HG02571 (cell line): ENCODE measurements around the gene TENM4.

Experiments
- ATAC-seq: cut with Tn5 transposase; IDR thresholded peaks from one replicate; pipeline ENCODE4 v1.9.1; 2021; ENCODE audit warnings: mild to moderate bottlenecking, moderate library complexity; ENCODE audit not compliant: unreplicated experiment

Gene TENM4

GRCh38 chr11:79440571-79441460 is at the start of gene TENM4:
Gene TENM4 (minus strand): TSS chr11:79441030. CDS start chr11:79069944, 371,086 bp downstream.
- no peak for ATAC-seq

GRCh38 chr11:79488286-79488685 is 47.5 kb upstream of the TENM4 start:
- ATAC-seq: no peak

DNA sequence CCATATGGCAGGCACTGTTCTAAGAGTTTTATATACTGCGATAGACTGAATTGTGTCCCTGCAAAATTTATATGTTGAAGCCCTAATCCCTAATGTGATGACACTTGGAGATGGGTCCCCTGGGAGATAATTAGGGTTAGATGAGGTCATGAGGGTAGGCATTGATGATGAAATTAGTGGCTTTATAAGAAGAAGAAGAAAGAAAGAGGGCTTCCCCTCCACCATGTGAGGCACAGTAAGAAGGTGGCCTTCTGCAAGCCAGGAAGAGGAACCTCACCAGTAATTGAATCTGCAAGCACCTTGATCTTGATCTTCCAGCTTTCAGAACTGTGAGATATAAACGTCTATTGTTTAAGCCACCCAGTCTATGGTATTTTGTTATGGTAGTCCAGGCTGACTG is 46.6 kb upstream of the TENM4 start:
- no peak for ATAC-seq

DNA sequence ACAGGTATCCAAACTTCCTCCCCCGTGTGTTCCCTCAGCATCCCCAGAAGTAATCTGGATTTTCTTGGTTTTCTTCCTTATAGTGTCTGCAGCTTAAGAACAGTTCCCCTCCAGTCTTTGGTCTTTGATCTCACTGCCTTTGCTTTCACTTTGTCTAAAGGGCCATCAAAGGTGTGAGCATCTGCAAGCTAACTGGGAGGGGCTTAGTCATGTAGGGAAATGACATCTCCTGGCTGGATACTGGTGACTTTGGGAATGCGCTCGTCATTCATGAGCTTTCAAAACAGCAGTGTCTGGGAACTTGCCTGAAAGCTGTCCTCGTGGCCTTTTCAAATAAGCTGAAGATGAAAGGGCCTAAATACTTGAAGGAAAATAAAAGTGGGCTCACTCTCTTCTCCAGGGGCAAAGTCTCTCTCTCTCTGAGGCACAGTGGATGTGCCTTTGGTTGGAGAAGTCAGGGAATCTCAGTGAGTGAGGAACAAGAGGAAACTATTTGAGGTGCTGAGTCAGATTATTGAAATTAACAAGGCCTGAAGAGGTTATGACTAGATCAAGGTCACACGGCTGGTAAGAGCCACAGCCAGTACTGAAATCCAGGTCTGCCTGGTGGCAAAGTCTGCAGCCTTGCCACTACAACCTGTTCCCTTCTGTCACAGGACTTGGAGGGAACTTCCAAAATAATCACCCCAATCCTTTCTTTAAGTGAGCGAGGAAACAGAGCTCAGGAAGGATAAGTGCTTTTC is 45.6 kb upstream of the TENM4 start:
- ATAC-seq: no peak

- no peak for ATAC-seq
Observed at GRCh38 chr11:79485694-79486093, 44.9 kb upstream of the TENM4 start.

GRCh38 chr11:79484872-79485271 is 44.0 kb upstream of the TENM4 start:
- ATAC-seq: no peak

- peak; percentile 87 for ATAC-seq
Observed at GRCh38 chr11:79482800-79483199, 42.0 kb upstream of the TENM4 start.

DNA sequence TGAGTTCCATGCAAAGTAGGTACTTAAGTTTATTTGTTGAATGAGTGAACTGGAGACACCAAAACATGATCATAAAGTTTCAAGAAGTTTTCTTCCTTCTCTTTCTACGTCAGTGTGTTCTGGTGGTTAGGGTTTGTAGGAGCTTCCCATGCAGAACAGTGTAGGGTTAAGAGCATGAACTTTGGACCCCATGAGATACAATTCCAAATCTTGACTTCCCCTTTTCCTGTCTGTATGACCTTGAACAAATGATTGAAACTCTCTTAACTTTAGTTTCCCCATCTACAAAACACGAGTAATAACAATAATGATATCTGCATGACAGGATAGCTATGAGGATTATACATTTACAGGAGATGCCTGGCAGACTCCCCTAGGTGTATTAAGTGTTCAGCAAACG is 41.0 kb upstream of the TENM4 start:
- no peak for ATAC-seq

DNA sequence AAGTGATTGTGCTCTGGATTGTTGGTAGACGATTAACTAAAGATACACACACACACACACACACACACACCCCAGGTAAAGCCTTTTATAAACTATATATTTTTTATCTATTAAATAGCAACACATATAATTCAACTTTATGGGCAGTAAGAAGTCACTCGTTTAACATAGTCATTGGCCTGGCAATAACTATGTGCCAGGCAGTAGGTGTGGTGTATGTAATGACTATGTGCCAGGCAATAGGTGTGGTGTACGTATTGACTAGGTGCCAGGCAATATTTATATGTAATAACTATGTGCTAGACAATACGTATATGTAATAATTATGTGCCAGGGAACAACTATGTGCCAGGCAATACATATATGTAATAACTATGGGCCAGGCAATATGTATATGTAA is 40.0 kb upstream of the TENM4 start:
- ATAC-seq: no peak

DNA sequence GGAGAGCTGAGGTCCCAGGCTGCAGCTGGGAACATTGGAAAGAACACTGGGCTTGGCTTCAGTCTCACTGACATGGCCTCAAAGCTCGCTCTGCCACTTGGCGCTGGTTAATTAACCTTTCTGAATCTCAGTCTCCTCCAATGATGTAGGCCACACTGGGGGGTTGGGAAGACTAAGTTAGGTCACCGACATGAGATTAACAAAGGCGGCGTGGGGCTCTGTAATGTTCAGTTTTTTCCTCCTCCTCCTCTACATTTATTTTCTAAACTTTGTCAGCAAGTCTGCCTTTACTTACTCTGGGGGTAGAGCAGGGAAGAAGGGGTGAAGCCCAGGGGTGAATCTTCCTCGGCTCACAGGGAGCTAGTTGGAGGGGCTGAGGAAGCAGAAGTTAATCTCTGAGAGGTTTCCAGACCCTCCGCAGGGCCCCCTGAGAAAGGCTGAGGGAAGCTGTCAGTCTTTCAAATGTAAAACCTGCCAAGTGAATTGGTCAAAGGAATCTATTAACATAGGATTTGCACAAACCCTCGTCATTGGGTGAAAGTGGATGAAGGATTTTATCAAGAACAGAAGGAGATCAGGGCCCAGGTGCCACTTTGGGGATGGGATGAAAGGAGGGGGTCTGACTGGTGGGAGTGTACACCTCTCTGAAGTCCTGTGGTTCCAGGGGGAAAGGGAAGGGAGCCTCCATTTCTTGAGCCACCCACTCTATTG is 32.1 kb upstream of the TENM4 start:
- no peak for ATAC-seq

- no peak for ATAC-seq
Observed at GRCh38 chr11:79471071-79471844, 30.4 kb upstream of the TENM4 start.

DNA sequence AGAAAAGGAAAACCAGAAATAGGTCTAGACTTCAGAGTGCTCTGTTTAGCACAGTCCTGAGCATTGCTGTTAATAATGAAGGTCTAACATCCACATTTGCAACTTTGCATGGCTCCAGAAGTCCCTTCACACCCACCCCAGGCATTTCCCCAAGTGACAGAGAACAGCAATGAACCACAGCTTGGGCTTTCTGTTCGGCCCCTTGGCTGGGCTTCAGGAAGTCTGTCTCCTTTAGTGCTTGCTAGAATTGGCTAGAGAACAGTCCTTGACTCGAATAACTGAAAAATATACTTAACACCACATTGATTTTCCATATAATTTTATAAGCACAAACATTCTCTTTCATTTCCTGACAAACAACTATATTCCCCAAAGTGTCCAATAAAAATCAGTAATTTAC is 29.3 kb upstream of the TENM4 start:
- ATAC-seq: no peak

GRCh38 chr11:79467761-79468160 is 26.9 kb upstream of the TENM4 start:
- no peak for ATAC-seq

DNA sequence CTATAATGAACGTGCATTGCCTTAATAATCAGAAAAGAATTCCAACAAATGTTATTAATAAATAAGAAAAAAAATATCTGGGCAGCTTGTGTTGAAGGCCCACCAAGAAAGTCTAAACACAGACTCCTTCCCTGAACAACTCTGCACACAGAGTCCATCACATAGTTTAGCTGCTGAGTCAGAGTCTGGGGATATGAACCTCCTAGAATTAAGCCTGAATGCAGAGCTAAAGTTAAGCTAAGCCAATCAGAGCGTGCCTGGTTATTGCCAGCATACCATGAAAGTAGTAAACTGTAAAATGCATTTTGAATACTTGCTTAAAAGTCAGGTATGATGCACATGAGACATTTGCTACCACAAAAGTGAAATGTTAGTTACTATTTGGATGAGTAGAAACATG is 25.6 kb upstream of the TENM4 start:
- ATAC-seq: no peak

DNA sequence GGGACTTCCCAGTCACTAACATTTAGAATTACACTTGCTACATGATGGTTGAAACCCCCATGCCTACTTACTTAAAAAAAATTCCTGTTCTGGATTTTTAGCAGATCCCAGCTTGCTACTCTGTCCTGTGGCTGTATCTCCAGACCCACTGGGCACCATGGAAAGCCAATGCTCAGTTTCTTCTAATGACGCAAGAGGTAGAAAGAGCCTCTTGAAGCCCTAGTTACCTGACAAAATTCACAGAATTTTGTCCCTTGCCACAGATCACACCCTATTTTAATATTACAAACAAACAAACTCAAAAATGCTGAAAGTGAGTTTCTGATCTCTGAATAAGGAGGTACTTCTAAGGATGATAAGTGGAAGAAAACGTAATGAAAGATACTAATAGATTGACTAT is 24.3 kb upstream of the TENM4 start:
- no peak for ATAC-seq

DNA sequence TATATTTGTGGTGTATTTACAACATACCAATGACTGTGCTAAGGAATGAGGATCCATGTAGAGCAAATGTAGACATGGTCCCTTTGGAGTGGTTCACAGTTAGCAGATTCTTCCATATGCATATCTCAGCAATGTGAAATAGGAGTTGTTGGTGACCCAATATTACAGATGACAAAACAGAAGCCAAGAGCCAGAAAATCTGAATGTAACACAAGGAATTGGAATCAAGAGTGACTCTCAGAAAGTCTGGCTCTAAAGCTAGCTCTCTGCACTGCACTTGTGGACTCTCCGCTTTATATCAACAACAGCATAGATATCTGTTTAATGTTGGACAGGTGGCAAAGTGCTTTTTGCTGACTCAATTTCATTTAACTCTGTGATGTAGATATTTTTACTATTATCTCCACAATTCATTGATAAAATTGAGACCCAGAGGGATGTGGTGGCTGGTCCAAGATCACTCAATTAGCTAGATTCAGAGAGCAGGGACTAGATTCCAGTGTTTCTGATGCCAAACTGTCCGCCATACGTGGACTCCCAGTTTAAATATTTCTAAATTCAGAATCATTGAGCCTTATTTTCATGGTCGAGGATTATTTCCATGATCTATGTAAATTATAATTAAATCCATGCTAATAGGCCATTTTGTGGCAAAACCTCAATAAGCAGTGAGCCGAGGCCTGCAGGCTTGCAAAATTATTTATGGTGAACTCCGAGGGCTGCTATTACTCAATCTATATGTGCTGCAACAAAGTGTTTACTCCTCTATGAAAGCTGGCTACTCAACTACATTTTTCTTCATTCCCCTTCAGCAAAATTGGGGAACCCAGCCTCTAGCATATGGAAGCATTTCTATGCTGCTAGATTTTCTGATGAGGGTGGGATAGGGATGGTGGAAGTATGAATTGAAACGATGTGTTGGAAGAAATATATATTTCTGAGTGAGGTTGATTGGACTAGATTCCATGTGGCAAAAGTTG is 21.1 kb upstream of the TENM4 start:
- ATAC-seq: no peak

DNA sequence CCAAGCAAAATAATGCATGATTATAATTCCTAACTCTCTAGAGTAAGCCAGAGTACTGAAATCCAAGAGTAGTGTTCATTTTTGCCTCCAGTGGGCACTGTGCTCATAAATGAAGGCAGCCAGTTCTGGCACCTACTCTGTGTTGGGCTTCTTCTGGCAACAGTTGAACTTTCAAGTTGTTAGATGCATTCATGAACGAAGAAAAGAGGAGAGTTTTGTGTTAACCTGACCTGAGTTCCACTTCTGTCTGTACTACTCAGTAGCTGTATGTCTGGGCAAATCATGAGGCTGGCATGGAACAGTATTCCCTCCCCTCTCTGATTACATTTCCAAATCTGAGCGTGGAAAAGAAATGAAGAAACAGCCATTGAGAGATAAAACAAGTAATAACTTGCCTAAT is 20.3 kb upstream of the TENM4 start:
- no peak for ATAC-seq

- no peak for ATAC-seq
Observed at GRCh38 chr11:79458709-79459108, 17.9 kb upstream of the TENM4 start.

DNA sequence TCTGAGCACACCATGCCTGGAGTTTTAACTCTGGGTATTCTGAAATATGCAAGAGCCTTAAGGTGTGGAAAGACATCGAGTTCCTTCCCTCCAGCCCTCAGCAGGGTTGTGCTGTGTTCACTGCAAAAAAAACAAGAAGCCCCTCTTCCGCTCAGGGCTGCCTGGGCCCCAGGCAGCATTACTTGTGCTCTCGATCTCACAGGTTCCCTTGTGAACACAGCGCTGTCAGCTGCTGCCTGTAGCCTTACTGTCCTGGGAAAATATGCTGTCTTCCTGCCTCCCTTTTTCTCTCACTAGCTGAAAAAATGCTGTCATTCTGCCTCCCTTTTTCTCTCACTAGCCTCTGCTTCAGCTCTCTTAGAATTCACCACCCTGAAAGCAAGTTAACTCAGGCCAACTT is 15.7 kb upstream of the TENM4 start:
- no peak for ATAC-seq

DNA sequence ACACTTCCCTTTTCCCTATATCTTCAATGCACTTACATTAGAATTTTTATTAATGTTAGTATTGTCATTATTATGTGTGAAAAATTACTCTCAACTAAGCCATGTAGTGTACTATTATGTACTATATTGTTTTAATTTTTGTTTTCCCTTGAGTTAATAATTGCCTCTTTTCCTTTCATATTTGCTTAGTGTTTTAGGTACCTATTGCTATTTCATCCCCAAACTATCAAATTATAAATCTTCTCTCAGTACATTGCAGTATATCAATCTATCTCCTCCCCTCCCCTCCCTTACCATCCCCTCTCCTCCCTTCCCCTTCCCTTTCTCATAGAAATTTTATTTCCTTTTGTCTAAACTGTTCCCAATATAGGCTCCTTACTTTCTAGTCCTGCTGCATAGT is 12.8 kb upstream of the TENM4 start:
- ATAC-seq: no peak
